ENCODE measurements around the gene CCDC148. TPM values are rescaled to one million over a fixed set of nuclear protein-coding genes. Genes with fewer than 3 reads are reported as not detected.

The CCDC148 gene
- total RNA-seq, 2 experiments from 2014 or later, result not detected

GRCh38 chr2:158391361-158391760 is 65.2 kb downstream of the CCDC148 start:
- DNase-seq (no peak), ATAC-seq (no peak)
- intact Hi-C loops (cut with micrococcal nuclease), result no loop called here
- Mint-ChIP-seq H3K27ac (no peak overlapping the region), H3K4me1 (ENCODE audit: low read depth) (peaks cover 7% of the 10 kb centered on the region), H3K36me3 (ENCODE audit: low read depth) (no peaks in the 10 kb centered on the region), H3K4me3 (no peak overlapping the region), H3K27me3 (peaks cover 12% of the 10 kb centered on the region), H3K9me3 (no peaks in the 10 kb centered on the region)
- ChIA-PET CTCF (no interaction called here), POLR2A (no interaction called here)
- no peak for TF ChIP-seq CTCF (IDR thresholded peaks at IDR 0.05)

- ChIA-PET CTCF (no interaction called here), POLR2A (no interaction called here)
- Mint-ChIP-seq H3K4me1 (ENCODE audit: low read depth) (peaks cover 7% of the 10 kb centered on the region), H3K27ac (no peak overlapping the region), H3K27me3 (peaks cover 14% of the 10 kb centered on the region), H3K9me3 (no peaks in the 10 kb centered on the region), H3K36me3 (ENCODE audit: low read depth) (no peaks in the 10 kb centered on the region), H3K4me3 (no peak overlapping the region)
- DNase-seq (no peak), ATAC-seq (no peak)
- intact Hi-C loops (cut with micrococcal nuclease), result no loop called here
- TF ChIP-seq CTCF (IDR thresholded peaks at IDR 0.05), result no peak
Measured at GRCh38 chr2:158388159-158388558, 68.4 kb downstream of the CCDC148 start.

GRCh38 chr2:158385646-158386045 is 70.9 kb downstream of the CCDC148 start:
- TF ChIP-seq CTCF (IDR thresholded peaks at IDR 0.05), result no peak

GRCh38 chr2:158381978-158382377 is 74.6 kb downstream of the CCDC148 start:
- Mint-ChIP-seq H3K9me3 (no peaks in the 10 kb centered on the region), H3K36me3 (ENCODE audit: low read depth) (no peaks in the 10 kb centered on the region), H3K4me3 (no peak overlapping the region), H3K27ac (no peak overlapping the region), H3K4me1 (ENCODE audit: low read depth) (no peaks in the 10 kb centered on the region), H3K27me3 (peaks cover 17% of the 10 kb centered on the region)
- intact Hi-C loops (cut with micrococcal nuclease), result no loop called here
- POLR2A ChIA-PET, result no interaction called here
- DNase-seq (no peak), ATAC-seq (no peak)
- CTCF ChIA-PET, result no interaction called here
- no peak for TF ChIP-seq CTCF (IDR thresholded peaks at IDR 0.05)

More at GRCh38 chr2:158385646-158386045, 70.9 kb downstream of the CCDC148 start:
- Mint-ChIP-seq H3K27me3 (peaks cover 16% of the 10 kb centered on the region), H3K4me3 (no peak overlapping the region), H3K9me3 (no peaks in the 10 kb centered on the region), H3K4me1 (ENCODE audit: low read depth) (no peaks in the 10 kb centered on the region), H3K36me3 (ENCODE audit: low read depth) (no peaks in the 10 kb centered on the region), H3K27ac (no peak overlapping the region)
- DNase-seq, result no peak
- POLR2A ChIA-PET, result no interaction called here
- intact Hi-C loops (cut with micrococcal nuclease), result no loop called here
- CTCF ChIA-PET, result no interaction called here
- ATAC-seq, result no peak

GRCh38 chr2:158381205-158381604 is 75.3 kb downstream of the CCDC148 start:
- Mint-ChIP-seq H3K4me3 (no peak overlapping the region), H3K4me1 (ENCODE audit: low read depth) (no peaks in the 10 kb centered on the region), H3K9me3 (no peaks in the 10 kb centered on the region), H3K27ac (no peak overlapping the region), H3K27me3 (peaks cover 13% of the 10 kb centered on the region), H3K36me3 (ENCODE audit: low read depth) (no peaks in the 10 kb centered on the region)
- ChIA-PET CTCF (no interaction called here), POLR2A (no interaction called here)
- no peak for ATAC-seq
- DNase-seq, result no peak
- intact Hi-C loops (cut with micrococcal nuclease), result no loop called here
- TF ChIP-seq CTCF (IDR thresholded peaks at IDR 0.05), result no peak

All from activated CD8-positive, alpha-beta T cell treated with anti-CD3 and anti-CD28 coated beads for 36 hours (primary cell).